ENCODE data around the gene PIGP. TPM values are rescaled to one million over a fixed set of nuclear protein-coding genes. Genes with fewer than 3 reads are reported as not detected.

Gene PIGP
- total and polyA plus RNA-seq, 2 of the 8 experiments (the other 6 are each of a cell fraction or from before 2014, with no cell fraction given): 11.3 to 18.0 TPM

DNA sequence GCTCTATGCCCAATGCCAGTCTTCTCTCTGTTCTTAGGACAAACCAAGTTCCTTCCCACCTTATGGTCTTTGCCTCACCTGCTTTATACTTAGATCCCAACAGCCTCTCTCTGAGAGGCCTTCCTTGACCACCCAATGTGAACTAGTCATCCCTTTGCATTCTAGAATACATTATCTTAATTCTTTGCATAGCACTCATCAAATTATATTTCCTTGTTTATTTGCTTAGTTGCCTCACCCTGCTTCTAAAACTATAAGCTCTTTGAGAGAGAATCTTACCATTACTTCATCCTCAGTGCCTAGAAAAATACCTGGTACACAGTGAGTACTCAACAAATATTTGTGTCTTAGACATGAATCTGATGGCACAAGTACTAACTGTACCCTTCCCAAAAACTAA is 8.0 kb downstream of the PIGP start:
- Histone ChIP-seq H3K4ac (replicated peaks; ENCODE audit: insufficient read length, low read depth, low read length) (no peak overlapping the region), H4K8ac (ENCODE audit: extremely low read depth, insufficient read depth, low read length) (no peak overlapping the region), H3K4me2 (ENCODE audit: insufficient read depth in 1 of 2, low read depth in 2 of 2, low read length in 2 of 2) (no peak overlapping the region), H2AK5ac (ENCODE audit: low read depth, low read length) (no peak overlapping the region), H3K27me3 (replicated peaks in 1 of 4; ENCODE audit: control insufficient read depth in 3 of 4, extremely low read depth in 1 of 4, insufficient read depth in 3 of 4, low read length in 3 of 4) (no peaks in the 10 kb centered on the region), H3K79me2 (ENCODE audit: control insufficient read depth in 1 of 2, insufficient read depth in 2 of 2, low read length in 2 of 2) (no peaks in the 10 kb centered on the region), H4K5ac (ENCODE audit: insufficient read length, low read depth, low read length) (no peak overlapping the region), H3K23ac (ENCODE audit: insufficient read length) (no peak overlapping the region), H4K20me1 (replicated peaks in 1 of 2; ENCODE audit: control insufficient read depth in 1 of 2, insufficient read depth in 2 of 2, low read length in 2 of 2) (no peaks in the 10 kb centered on the region), H3K9me3 (ENCODE audit: insufficient read depth in 2 of 2, low read depth in 1 of 2, low read length in 1 of 2) (no peaks in the 10 kb centered on the region), H3K4me3 (ENCODE audit: extremely low read depth in 1 of 4, insufficient read depth in 2 of 4, low read depth in 3 of 4, low read length in 4 of 4) (no peak overlapping the region), H3K4me1 (replicated peaks in 1 of 4; ENCODE audit: control insufficient read depth in 3 of 4, insufficient read depth in 4 of 4, low read length in 3 of 4) (peaks cover 0 to 13% (median 7%) of the 10 kb centered on the region in 4 experiments), H3K9ac (replicated peaks in 1 of 4; ENCODE audit: extremely low read depth in 1 of 4, low read depth in 3 of 4, low read length in 3 of 4) (no peak overlapping the region), H2BK12ac (ENCODE audit: low read depth, low read length) (no peak overlapping the region), H4K91ac (replicated peaks; ENCODE audit: insufficient read length, low read length) (no peak overlapping the region), H3K56ac (replicated peaks; ENCODE audit: insufficient read length, low read depth, low read length) (no peak overlapping the region), H2BK15ac (ENCODE audit: low read length) (no peak overlapping the region), H2BK5ac (ENCODE audit: low read depth, low read length) (no peak overlapping the region), H2AFZ (ENCODE audit: low read length) (no peak overlapping the region), H3K27ac (ENCODE audit: low read depth, low read length) (no peak overlapping the region), H3K23me2 (ENCODE audit: low read depth, low read length) (no peaks in the 10 kb centered on the region), H2BK20ac (ENCODE audit: low read length) (no peak overlapping the region), H3K36me3 (ENCODE audit: control insufficient read depth in 2 of 4, insufficient read depth in 4 of 4, low read length in 3 of 4) (peaks cover 0 to 4% (median 0%) of the 10 kb centered on the region in 4 experiments; a peak in 2 of 8 replicates), H3K18ac (ENCODE audit: extremely low read depth, low read length) (no peak overlapping the region), H2BK120ac (replicated peaks; ENCODE audit: low read depth, low read length) (no peak overlapping the region), H3K14ac (ENCODE audit: insufficient read length) (no peak overlapping the region), H3K79me1 (ENCODE audit: low read depth, low read length) (no peaks in the 10 kb centered on the region)
- FAIRE-seq (no peak), DNase-seq (ENCODE audit: low read depth in 1 of 2, low spot score in 2 of 2) (no peak)
- TF ChIP-seq ASH2L (IDR thresholded peaks at IDR 0.05; ENCODE audit: low read length) (no peak), CBX5 (IDR thresholded peaks at IDR 0.05; ENCODE audit: low read depth, low read length) (no peak), CHD2 (IDR thresholded peaks at IDR 0.05; ENCODE audit: low read length) (no peak), POLR2A (IDR thresholded peaks at IDR 0.05; ENCODE audit: control extremely low read depth in 1 of 2, low read depth in 2 of 2, low read length in 2 of 2) (no peak), ZNF274 (IDR thresholded peaks at IDR 0.05; ENCODE audit: borderline replicate concordance, extremely low read depth, low read length) (no peak), RXRA (IDR thresholded peaks at IDR 0.05; ENCODE audit: insufficient read depth, low read depth, low read length) (no peak), SRF (IDR thresholded peaks at IDR 0.05; ENCODE audit: low read depth, low read length) (no peak), YY1 (IDR thresholded peaks at IDR 0.05; ENCODE audit: low read depth, low read length) (no peak), TAF1 (IDR thresholded peaks at IDR 0.05; ENCODE audit: low read depth, low read length) (no peak), JUN (IDR thresholded peaks at IDR 0.05; ENCODE audit: low read depth, low read length) (no peak), JUND (IDR thresholded peaks at IDR 0.05; ENCODE audit: low read length) (no peak), CHD1 (IDR thresholded peaks at IDR 0.05; ENCODE audit: low read depth, low read length) (no peak), HDAC6 (IDR thresholded peaks at IDR 0.05; ENCODE audit: low read depth, low read length) (no peak), NRF1 (IDR thresholded peaks at IDR 0.05; ENCODE audit: low read depth, low read length) (no peak), GTF2F1 (IDR thresholded peaks at IDR 0.05; ENCODE audit: borderline replicate concordance, low read depth, low read length) (no peak)
- TF ChIP-seq, protein P1, sequence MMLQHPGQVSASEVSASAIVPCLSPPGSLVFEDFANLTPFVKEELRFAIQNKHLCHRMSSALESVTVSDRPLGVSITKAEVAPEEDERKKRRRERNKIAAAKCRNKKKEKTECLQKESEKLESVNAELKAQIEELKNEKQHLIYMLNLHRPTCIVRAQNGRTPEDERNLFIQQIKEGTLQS (IDR thresholded peaks at IDR 0.05; ENCODE audit: insufficient read depth, low read depth, low read length): no peak
- ChIA-PET POLR2A (ENCODE audit: partially characterized antibody) (no interaction called here), CTCF (ENCODE audit: partially characterized antibody) (interaction anchor here (0.6 kb wide), 1 partner anchor 489 kb away, joined by 3 read pairs; no protein-coding TSS in a partner anchor)

Measured in H1 (cell line).